K562 (cell line): ENCODE results near the gene PLK5. TPM values are rescaled to one million over a fixed set of nuclear protein-coding genes. Genes with fewer than 3 reads are reported as not detected.
"Not testable (repeated sequence)": the region's sequence is repeated elsewhere in the genome, so short reads cannot be mapped to it uniquely, and the experiment has no call there.

Experiments used
- ATAC-seq: fragments of 200-7000 bp; cut with Tn5 transposase; 3 replicates; pipeline ENCODE4 v1.9.1; 2020; ENCODE audit warnings: moderate library complexity
- BruUV-seq: library from RNA; stranded (reverse); fragments of 400-500 nt; replicated peaks from 2 replicates; lab custom pipeline; 2021; lab: Mats Ljungman, UMichigan
- CTCF ChIA-PET: fragments of 300-600 bp; formaldehyde crosslinking; extraction: SDS; loops from one replicate; lab custom pipeline; 2021; ENCODE audit warnings: low intra/inter-chr PET ratio; lab: Yijun Ruan, JAX
- POLR2A ChIA-PET: fragments of 300-600, 350-650 bp; sonication (Branson Sonifier 250); formaldehyde crosslinking; extraction: SDS; loops from one replicate; lab custom pipeline; 2021; ENCODE audit warnings: antibody characterized with exemption, inconsistent platforms; lab: Yijun Ruan, JAX
- DNase-seq, 4 experiments: peaks; one replicate each; pipeline versions ENCODE4 v3.0.0 to v3.0.0-alpha.2; 2011 to 2018; ENCODE audit warnings: low spot score in 3 of 4, mixed read lengths in 3 of 4; ENCODE audit errors: extremely low read depth in 1 of 4
- FAIRE-seq: peaks from 2 replicates; lab custom pipeline; 2011; peaks lifted over from hg19 to GRCh38; lab: Jason Lieb, UNC
- H2AFZ ChIP-seq: 2 replicates; pipeline ENCODE4 v1.6.0; 2011; ENCODE audit warnings: low read depth, low read length, control low read depth, inconsistent platforms
- H3K27ac ChIP-seq: fragments of 200-600 bp; 3 replicates; pipeline ENCODE4 v1.8.0; 2011; ENCODE audit warnings: low read depth, mild to moderate bottlenecking, control low read depth, inconsistent platforms, low read length, moderate library complexity, mixed read lengths; ENCODE audit errors: extremely low read depth
- H3K27me3 ChIP-seq, 2 experiments: fragments of 300-600 bp in 1 of 2; 2 replicates in 1 of 2; 3 replicates in 1 of 2; pipeline versions ENCODE4 v1.6.0 to v1.8.0; 2011; ENCODE audit warnings: inconsistent platforms in 2 of 2, low read length in 2 of 2, mild to moderate bottlenecking in 1 of 2, mixed read lengths in 1 of 2, moderate library complexity in 1 of 2; ENCODE audit not compliant: control insufficient read depth in 2 of 2, insufficient read depth in 2 of 2
- H3K36me3 ChIP-seq: fragments of 300-600 bp; 3 replicates; pipeline ENCODE4 v1.8.0; 2011; ENCODE audit warnings: mild to moderate bottlenecking, low read length, inconsistent platforms; ENCODE audit not compliant: control insufficient read depth, insufficient read depth
- H3K4me1 ChIP-seq, 2 experiments: fragments of 200-600 bp in 1 of 2; replicated peaks in 1 of 2; 2 replicates in 1 of 2; 3 replicates in 1 of 2; pipeline versions ENCODE4 v1.5.1 to v1.8.0; 2011; ENCODE audit warnings: inconsistent platforms in 2 of 2, low read length in 2 of 2, mild to moderate bottlenecking in 1 of 2, mixed read lengths in 1 of 2, moderate library complexity in 1 of 2; ENCODE audit not compliant: control insufficient read depth in 2 of 2, insufficient read depth in 2 of 2
- H3K4me2 ChIP-seq: 2 replicates; pipeline ENCODE4 v1.6.1; 2011; ENCODE audit warnings: low read length, control low read depth, inconsistent platforms, mixed read lengths; ENCODE audit not compliant: insufficient read depth
- H3K4me3 ChIP-seq: fragments of 200-600 bp; sonication (generic), shearing (Covaris generic); 2 replicates; pipeline ENCODE4 v1.5.1; 2016; ENCODE audit warnings: control low read depth, inconsistent platforms
- H3K79me2 ChIP-seq: fragments of 200-600 bp; 3 replicates; pipeline ENCODE4 v1.8.0; 2011; ENCODE audit warnings: low read length, inconsistent platforms; ENCODE audit not compliant: control insufficient read depth, insufficient read depth
- H3K9ac ChIP-seq, 2 experiments: 2 replicates each; pipeline versions ENCODE4 v1.6.0 to v1.6.1; 2011; ENCODE audit warnings: low read depth in 2 of 2, low read length in 2 of 2, control low read depth in 1 of 2, inconsistent platforms in 1 of 2, mild to moderate bottlenecking in 1 of 2, mixed read lengths in 1 of 2; ENCODE audit not compliant: insufficient read depth in 1 of 2
- H3K9me1 ChIP-seq: one replicate; pipeline ENCODE4 v1.6.0; 2011; ENCODE audit warnings: inconsistent platforms, mild to moderate bottlenecking, low read length, moderate library complexity; ENCODE audit not compliant: control insufficient read depth, insufficient read depth
- H3K9me3 ChIP-seq: replicated peaks from 2 replicates; pipeline ENCODE4 v1.5.1; 2011; ENCODE audit warnings: low read depth, low read length, inconsistent platforms; ENCODE audit not compliant: control insufficient read depth, insufficient read depth
- H4K20me1 ChIP-seq: replicated peaks from 2 replicates; pipeline ENCODE4 v1.6.1; 2011; ENCODE audit warnings: low read length, inconsistent platforms, mixed read lengths; ENCODE audit not compliant: control insufficient read depth, insufficient read depth
- BCOR ChIP-seq: fragments of 450-650 bp; IDR thresholded peaks from 2 replicates; pipeline ENCODE4 v1.6.1; 2016
- HLTF ChIP-seq: fragments of 450-650 bp; IDR thresholded peaks from 2 replicates; pipeline ENCODE4 v1.6.1; 2016
- RBM25 ChIP-seq: fragments of 200-400 bp; formaldehyde crosslinking; IDR thresholded peaks from 2 replicates; pipeline ENCODE4 v1.6.1; 2018; ENCODE audit warnings: low read length, low read depth, moderate library complexity; ENCODE audit not compliant: severe bottlenecking
- ZNF121 ChIP-seq: sonication (generic); formaldehyde crosslinking; conservative IDR thresholded peaks from 2 replicates; pipeline ENCODE4 v1.8.0; 2022; ENCODE audit warnings: missing genetic modification reagents
- WGBS: fragments of 100-300 bp; shearing (Covaris generic); methylation state at CpG from one replicate; pipeline ENCODE4 v1.1.6; 2016; ENCODE audit warnings: low coverage, mixed read lengths; ENCODE audit not compliant: insufficient coverage; ENCODE audit errors: missing lambda C conversion rate; 5-methylcytosine and 5-hydroxymethylcytosine counted together
- in situ Hi-C: fragments of 300-500 bp; cut with MboI; formaldehyde crosslinking; loops from 4 replicates; pipeline ENCODE4 v1.15.0; 2018; ENCODE audit warnings: inconsistent platforms, mixed read lengths
- intact Hi-C: fragments of 100-400 bp; cut with micrococcal nuclease; formaldehyde crosslinking; loops from 2 replicates; pipeline ENCODE4 v1.14.2; 2022
- polyA plus RNA-seq, 8 experiments: library from polyadenylated mRNA; depleted of rRNA in 4 of 8; stranded (reverse) in 5 of 8; unstranded in 3 of 8; fragments of >200 nt; fragmentation: Nextera tagmentation in 2 of 8; fragmentation: Illumina TruSeq in 1 of 8; extraction: Ambion mirVana in 2 of 8; extraction: Trizol in 1 of 8; gene quantifications; 2 replicates each; pipeline versions ENCODE4 v1.2.1 to v1.2.3, GENCODE V29; 2011 to 2014; ENCODE audit warnings: inconsistent platforms in 1 of 8, missing spikeins in 1 of 8
- total RNA-seq, 7 experiments: library from RNA; depleted of rRNA in 6 of 7; stranded (reverse); fragments of >200 nt in 6 of 7; fragmentation: Illumina TruSeq in 2 of 7; extraction: Trizol in 2 of 7; gene quantifications; 2 replicates each; pipeline versions ENCODE4 v1.2.1 to v1.2.3, GENCODE V29; 2011 to 2021; ENCODE audit warnings: low replicate concordance in 1 of 7

Gene PLK5
- total and polyA plus RNA-seq, 9 of the 15 experiments (the other 6 are each of a cell fraction or from before 2014, with no cell fraction given), result 0.04 to 0.23 (median 0.11) TPM; not detected in 5

- H3K36me3 ChIP-seq, result no peaks in the 10 kb centered on the region
- in situ Hi-C loops, result no loop called here
- intact Hi-C loops, result no loop called here
- H3K79me2 ChIP-seq, result no peaks in the 10 kb centered on the region
- ATAC-seq (no peak), FAIRE-seq (no peak), DNase-seq (no peak)
- WGBS, result 13% methylated on average over 4 of the region's 4 CpGs
- peaks cover 3% of the 10 kb centered on the region for H4K20me1 ChIP-seq
- H3K9me3 ChIP-seq, result peaks cover 3% of the 10 kb centered on the region
- H3K4me3 ChIP-seq, result no peak overlapping the region
- no peak overlapping the region for H3K27ac ChIP-seq
- BruUV-seq, result no TSS peak
- peaks cover 2 to 5% of the 10 kb centered on the region in 2 experiments; a peak in 2 of 5 replicates for H3K27me3 ChIP-seq
- ChIA-PET CTCF (no interaction called here), POLR2A (interaction anchor here (0.6 to 1.1 kb wide), 2 partner anchors 9 to 74 kb away, joined by 4 read pairs; no protein-coding TSS in a partner anchor)
- no peaks in the 10 kb centered on the region for H3K9me1 ChIP-seq
- no peak overlapping the region for H3K4me2 ChIP-seq
- no peak overlapping the region for H2AFZ ChIP-seq
- no peak overlapping the region for H3K9ac ChIP-seq
- H3K4me1 ChIP-seq, result peaks cover 0 to 37% of the 10 kb centered on the region in 2 experiments; a peak in 3 of 5 replicates
- TF ChIP-seq BCOR, result 0 out of 2 replicates have a peak, but pooled peaks have one; percentile 43
- TF ChIP-seq RBM25, result peak; percentile 57
- no peak for TF ChIP-seq HLTF
These were observed 5.4 kb upstream of the PLK5 start for GRCh38 chr19:1518471-1518870.

- POLR2A ChIA-PET, result interaction anchor here (1.0 kb wide), 1 partner anchor 8 kb away, joined by 4 read pairs; no protein-coding TSS in a partner anchor
- H3K36me3 ChIP-seq, H3K79me2 ChIP-seq, H3K4me3 ChIP-seq, CTCF ChIA-PET, H3K9me3 ChIP-seq, ATAC-seq, H3K4me2 ChIP-seq, in situ Hi-C loops, H3K9me1 ChIP-seq, H3K27ac ChIP-seq, intact Hi-C loops, H2AFZ ChIP-seq, H4K20me1 ChIP-seq, BruUV-seq, FAIRE-seq, DNase-seq: not testable (repeated sequence)
- WGBS, result 45% methylated on average over 8 of the region's 8 CpGs
- peak overlapping the region in 1 of 2 experiments; percentile 52; a peak in 1 of 4 replicates for H3K9ac ChIP-seq
- H3K27me3 ChIP-seq, result peaks cover 7 to 14% of the 10 kb centered on the region in 2 experiments; a peak in 4 of 5 replicates
- peaks cover 3 to 38% of the 10 kb centered on the region in 2 experiments; a peak in 3 of 5 replicates for H3K4me1 ChIP-seq
- TF ChIP-seq BCOR (peak; percentile 24; the same call in 1 of the 2 replicates), ZNF121 (peak; percentile 91)
These were observed 4.1 kb upstream of the PLK5 start for GRCh38 chr19:1519802-1520201.
